Panc1 (cell line): ENCODE results near the gene SSX4.
"Not testable (repeated sequence)": the region's sequence is repeated elsewhere in the genome, so short reads cannot be mapped to it uniquely, and the experiment has no call there.

Experiments
- POLR2AphosphoS5 ChIP-seq: IDR thresholded peaks from 2 replicates; pipeline ENCODE4 v1.6.1; 2012; ENCODE audit warnings: mild to moderate bottlenecking, low read depth, low read length, moderate library complexity
- SIN3A ChIP-seq: IDR thresholded peaks from 2 replicates; pipeline ENCODE4 v1.6.1; 2012; ENCODE audit warnings: low read depth, mild to moderate bottlenecking, low read length, moderate library complexity, borderline replicate concordance; ENCODE audit not compliant: insufficient read depth
- TF ChIP-seq, protein P1 (sequence below): fragments of 450-650 bp; IDR thresholded peaks from 2 replicates; pipeline ENCODE4 v1.5.1; 2017; ENCODE audit warnings: mild to moderate bottlenecking

DNA sequence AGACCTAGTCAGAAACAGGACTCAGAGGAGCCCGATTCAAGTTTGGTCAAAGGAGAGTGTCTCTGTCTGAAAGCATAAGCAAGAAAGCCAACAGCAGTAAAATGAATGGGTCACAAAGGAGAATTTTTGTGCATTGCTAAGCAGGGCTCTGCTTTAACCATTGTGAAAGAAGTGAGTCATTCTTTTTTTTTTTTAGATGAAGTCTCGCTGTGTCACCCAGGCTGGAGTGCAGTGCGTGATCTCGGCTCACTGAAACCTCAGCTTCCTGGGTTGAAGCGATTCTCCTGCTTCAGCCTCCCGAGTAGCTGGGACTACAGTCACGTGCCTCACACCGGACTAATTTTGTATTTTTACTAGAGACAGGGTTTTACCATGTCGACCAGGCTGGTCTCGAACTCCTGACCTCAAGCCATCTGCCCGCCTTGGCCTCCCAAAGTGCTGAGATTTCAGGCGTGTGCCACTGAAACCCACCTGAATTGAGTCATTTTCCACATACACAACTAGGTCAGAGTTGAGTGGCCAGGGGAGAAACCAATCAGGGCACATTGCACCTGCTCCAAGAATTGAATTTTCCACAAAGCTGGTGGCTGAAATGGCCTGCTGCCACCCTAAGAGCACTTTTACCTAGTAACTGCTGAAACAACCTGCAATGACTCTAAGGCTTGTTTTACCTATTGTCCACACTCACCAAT, 15.5 kb upstream of the SSX4 start:
- TF ChIP-seq, protein P1, sequence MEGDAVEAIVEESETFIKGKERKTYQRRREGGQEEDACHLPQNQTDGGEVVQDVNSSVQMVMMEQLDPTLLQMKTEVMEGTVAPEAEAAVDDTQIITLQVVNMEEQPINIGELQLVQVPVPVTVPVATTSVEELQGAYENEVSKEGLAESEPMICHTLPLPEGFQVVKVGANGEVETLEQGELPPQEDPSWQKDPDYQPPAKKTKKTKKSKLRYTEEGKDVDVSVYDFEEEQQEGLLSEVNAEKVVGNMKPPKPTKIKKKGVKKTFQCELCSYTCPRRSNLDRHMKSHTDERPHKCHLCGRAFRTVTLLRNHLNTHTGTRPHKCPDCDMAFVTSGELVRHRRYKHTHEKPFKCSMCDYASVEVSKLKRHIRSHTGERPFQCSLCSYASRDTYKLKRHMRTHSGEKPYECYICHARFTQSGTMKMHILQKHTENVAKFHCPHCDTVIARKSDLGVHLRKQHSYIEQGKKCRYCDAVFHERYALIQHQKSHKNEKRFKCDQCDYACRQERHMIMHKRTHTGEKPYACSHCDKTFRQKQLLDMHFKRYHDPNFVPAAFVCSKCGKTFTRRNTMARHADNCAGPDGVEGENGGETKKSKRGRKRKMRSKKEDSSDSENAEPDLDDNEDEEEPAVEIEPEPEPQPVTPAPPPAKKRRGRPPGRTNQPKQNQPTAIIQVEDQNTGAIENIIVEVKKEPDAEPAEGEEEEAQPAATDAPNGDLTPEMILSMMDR, result not testable (repeated sequence)
- TF ChIP-seq POLR2AphosphoS5, SIN3A: not testable (repeated sequence)
